ENCODE data around the gene CDA. TPM values are rescaled to one million over a fixed set of nuclear protein-coding genes. Genes with fewer than 3 reads are reported as not detected.

CDA gene
- polyA plus RNA-seq, 1 of the 3 experiments (the other 2 are of a cell fraction), result 0.12 TPM

DNA sequence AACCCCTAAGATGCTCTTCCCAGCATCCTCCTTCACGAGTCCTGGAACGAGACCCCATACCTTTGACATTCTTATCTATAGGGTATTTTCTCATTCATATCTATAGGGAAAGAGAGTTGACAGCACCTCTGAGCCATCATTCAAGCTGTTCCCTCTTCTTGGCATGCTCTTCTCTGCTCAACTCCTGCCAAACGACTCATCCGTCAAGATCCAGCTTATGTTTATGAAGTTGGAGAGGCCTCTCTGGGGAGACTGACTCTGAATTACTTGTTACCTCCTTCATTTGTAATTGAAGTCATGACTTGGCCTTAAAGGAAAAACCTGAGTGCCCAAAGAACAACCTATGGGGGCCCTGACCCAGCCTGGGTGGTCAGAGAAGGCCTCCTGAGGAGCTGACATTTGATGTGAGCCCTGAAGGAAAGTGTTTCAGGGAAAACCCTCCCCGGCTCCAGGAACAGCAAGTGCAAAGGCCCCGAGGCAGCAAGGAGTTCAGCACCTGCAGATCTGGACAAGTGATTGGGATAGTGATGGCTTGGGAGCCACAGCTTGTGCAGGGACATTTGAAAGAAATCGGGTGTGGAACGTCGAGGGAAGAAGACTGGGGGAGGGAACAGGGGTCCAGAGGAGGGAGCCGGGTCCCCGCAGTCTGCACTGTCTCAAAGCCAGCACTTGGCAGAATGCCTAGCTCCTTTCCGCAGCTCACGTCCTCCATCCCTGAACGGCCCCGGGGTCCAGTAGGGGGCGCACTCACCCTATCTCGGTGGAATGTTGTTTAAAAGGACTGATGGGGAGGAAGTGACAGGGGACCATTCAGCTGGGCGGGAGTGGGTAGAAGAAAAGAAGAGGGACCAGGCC is 14.0 kb upstream of the CDA start (continued):
- TF ChIP-seq, protein P1, sequence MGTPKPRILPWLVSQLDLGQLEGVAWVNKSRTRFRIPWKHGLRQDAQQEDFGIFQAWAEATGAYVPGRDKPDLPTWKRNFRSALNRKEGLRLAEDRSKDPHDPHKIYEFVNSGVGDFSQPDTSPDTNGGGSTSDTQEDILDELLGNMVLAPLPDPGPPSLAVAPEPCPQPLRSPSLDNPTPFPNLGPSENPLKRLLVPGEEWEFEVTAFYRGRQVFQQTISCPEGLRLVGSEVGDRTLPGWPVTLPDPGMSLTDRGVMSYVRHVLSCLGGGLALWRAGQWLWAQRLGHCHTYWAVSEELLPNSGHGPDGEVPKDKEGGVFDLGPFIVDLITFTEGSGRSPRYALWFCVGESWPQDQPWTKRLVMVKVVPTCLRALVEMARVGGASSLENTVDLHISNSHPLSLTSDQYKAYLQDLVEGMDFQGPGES (IDR thresholded peaks at IDR 0.05; ENCODE audit: low read depth, low read length), result no peak
- TF ChIP-seq, protein P2, sequence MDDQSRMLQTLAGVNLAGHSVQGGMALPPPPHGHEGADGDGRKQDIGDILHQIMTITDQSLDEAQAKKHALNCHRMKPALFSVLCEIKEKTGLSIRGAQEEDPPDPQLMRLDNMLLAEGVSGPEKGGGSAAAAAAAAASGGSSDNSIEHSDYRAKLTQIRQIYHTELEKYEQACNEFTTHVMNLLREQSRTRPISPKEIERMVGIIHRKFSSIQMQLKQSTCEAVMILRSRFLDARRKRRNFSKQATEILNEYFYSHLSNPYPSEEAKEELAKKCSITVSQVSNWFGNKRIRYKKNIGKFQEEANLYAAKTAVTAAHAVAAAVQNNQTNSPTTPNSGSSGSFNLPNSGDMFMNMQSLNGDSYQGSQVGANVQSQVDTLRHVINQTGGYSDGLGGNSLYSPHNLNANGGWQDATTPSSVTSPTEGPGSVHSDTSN (IDR thresholded peaks at IDR 0.05), result 0 out of 2 replicates have a peak, but pooled peaks have one; percentile 29

DNA sequence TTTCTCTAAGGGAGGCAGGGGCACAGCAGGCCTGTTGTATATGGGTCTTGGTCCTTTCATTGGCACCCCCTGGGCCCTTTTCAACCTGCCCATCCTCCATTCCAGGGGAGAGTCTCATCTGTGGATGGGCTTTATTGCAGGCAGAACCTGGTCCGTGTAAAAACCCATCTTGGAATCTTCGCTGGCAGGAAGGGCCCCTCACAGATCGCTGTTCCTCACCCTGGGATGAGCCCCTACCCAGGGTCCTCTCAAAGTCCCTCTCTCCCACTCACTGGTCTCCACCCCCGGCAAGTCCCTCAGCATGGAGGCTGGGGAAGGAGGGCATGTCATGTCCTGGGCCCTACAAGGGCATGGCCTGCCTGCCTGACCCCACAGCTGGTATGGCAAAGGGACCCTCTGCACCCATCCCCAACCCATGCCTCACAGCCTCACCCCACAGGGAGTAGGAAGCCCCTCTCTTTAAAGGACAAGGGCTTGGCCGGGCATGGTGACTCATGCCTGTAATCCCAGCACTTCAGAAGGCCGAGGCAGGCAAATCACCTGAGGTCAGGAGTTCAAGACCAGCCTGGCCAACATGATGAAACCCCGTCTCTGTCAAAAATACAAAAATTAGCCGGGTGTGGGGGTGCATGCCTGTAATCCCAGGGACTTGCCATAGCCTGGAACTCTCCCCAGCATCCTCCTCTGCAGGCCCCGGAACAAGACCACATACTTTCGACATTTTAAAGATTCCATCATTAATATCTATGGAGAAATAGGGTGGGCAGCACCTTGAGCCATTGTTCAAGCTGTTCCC is 13.2 kb upstream of the CDA start:
- H3K9me2 ChIP-seq, result no peaks in the 10 kb centered on the region
- H4K20me1 ChIP-seq (ENCODE audit: insufficient read depth), result no peaks in the 10 kb centered on the region
- H3K4me2 ChIP-seq, result no peak overlapping the region
- TF ChIP-seq NFIC (IDR thresholded peaks at IDR 0.05; ENCODE audit: borderline replicate concordance) (no peak), FOSL2 (IDR thresholded peaks at IDR 0.05; ENCODE audit: borderline replicate concordance, low read depth) (no peak), EP300 (IDR thresholded peaks at IDR 0.05; ENCODE audit: borderline replicate concordance in 1 of 2, low read depth in 1 of 2, low read length in 1 of 2) (no peak), FOXM1 (IDR thresholded peaks at IDR 0.05; ENCODE audit: low read depth) (no peak), TCF12 (IDR thresholded peaks at IDR 0.05) (no peak), SIN3A (IDR thresholded peaks at IDR 0.05; ENCODE audit: borderline replicate concordance, low read depth, low read length) (no peak), ELF1 (IDR thresholded peaks at IDR 0.05) (no peak), RAD21 (IDR thresholded peaks at IDR 0.05; ENCODE audit: low read length) (no peak), RXRA (IDR thresholded peaks at IDR 0.05; ENCODE audit: borderline replicate concordance, low read depth) (no peak), MEF2A (IDR thresholded peaks at IDR 0.05; ENCODE audit: borderline replicate concordance, low read depth) (no peak), RFX5 (IDR thresholded peaks at IDR 0.05; ENCODE audit: low read length) (no peak), YY1 (IDR thresholded peaks at IDR 0.05; ENCODE audit: low read depth) (no peak)
- TF ChIP-seq, protein P3, sequence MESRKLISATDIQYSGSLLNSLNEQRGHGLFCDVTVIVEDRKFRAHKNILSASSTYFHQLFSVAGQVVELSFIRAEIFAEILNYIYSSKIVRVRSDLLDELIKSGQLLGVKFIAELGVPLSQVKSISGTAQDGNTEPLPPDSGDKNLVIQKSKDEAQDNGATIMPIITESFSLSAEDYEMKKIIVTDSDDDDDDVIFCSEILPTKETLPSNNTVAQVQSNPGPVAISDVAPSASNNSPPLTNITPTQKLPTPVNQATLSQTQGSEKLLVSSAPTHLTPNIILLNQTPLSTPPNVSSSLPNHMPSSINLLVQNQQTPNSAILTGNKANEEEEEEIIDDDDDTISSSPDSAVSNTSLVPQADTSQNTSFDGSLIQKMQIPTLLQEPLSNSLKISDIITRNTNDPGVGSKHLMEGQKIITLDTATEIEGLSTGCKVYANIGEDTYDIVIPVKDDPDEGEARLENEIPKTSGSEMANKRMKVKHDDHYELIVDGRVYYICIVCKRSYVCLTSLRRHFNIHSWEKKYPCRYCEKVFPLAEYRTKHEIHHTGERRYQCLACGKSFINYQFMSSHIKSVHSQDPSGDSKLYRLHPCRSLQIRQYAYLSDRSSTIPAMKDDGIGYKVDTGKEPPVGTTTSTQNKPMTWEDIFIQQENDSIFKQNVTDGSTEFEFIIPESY (IDR thresholded peaks at IDR 0.05; ENCODE audit: borderline replicate concordance, low read depth), result no peak
- TF ChIP-seq, protein P4, sequence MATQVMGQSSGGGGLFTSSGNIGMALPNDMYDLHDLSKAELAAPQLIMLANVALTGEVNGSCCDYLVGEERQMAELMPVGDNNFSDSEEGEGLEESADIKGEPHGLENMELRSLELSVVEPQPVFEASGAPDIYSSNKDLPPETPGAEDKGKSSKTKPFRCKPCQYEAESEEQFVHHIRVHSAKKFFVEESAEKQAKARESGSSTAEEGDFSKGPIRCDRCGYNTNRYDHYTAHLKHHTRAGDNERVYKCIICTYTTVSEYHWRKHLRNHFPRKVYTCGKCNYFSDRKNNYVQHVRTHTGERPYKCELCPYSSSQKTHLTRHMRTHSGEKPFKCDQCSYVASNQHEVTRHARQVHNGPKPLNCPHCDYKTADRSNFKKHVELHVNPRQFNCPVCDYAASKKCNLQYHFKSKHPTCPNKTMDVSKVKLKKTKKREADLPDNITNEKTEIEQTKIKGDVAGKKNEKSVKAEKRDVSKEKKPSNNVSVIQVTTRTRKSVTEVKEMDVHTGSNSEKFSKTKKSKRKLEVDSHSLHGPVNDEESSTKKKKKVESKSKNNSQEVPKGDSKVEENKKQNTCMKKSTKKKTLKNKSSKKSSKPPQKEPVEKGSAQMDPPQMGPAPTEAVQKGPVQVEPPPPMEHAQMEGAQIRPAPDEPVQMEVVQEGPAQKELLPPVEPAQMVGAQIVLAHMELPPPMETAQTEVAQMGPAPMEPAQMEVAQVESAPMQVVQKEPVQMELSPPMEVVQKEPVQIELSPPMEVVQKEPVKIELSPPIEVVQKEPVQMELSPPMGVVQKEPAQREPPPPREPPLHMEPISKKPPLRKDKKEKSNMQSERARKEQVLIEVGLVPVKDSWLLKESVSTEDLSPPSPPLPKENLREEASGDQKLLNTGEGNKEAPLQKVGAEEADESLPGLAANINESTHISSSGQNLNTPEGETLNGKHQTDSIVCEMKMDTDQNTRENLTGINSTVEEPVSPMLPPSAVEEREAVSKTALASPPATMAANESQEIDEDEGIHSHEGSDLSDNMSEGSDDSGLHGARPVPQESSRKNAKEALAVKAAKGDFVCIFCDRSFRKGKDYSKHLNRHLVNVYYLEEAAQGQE (IDR thresholded peaks at IDR 0.05; ENCODE audit: low read depth, low read length), result no peak
- CTCF ChIA-PET, result interaction anchor here (0.6 to 7.6 kb wide), 18 partner anchors 10 to 1768 kb away, joined by 3 to 97 read pairs (median 6); partner anchors contain the start of genes FAM43B and PINK1
- no peak for DNase-seq
- no peak overlapping the region for H2AFZ ChIP-seq (ENCODE audit: low read depth)
- POLR2A ChIA-PET, result no interaction called here
- no peaks in the 10 kb centered on the region for H3K79me2 ChIP-seq (ENCODE audit: insufficient read depth)
- H3F3A ChIP-seq (replicated peaks; ENCODE audit: insufficient read depth), result no peaks in the 10 kb centered on the region
- H3K27me3 ChIP-seq (ENCODE audit: insufficient read depth), result no peaks in the 10 kb centered on the region; the same call in 1 of the 2 replicates
- no peak overlapping the region for H3K9ac ChIP-seq
- no peak overlapping the region for H3K27ac ChIP-seq (ENCODE audit: low read depth in 2 of 2, low read length in 1 of 2)
- H3K36me3 ChIP-seq (replicated peaks in 1 of 2; ENCODE audit: control insufficient read depth in 1 of 2, insufficient read depth in 2 of 2, low read length in 1 of 2), result no peaks in the 10 kb centered on the region
- no peak overlapping the region; a peak in 1 of 4 replicates for H3K4me3 ChIP-seq (ENCODE audit: low read depth in 2 of 2, low read length in 1 of 2)
- 86% methylated on average over 6 of the region's 10 CpGs for WGBS (ENCODE audit: low lambda C conversion rate)
- no peaks in the 10 kb centered on the region for H3K4me1 ChIP-seq (ENCODE audit: control insufficient read depth in 1 of 2, insufficient read depth in 2 of 2, low read depth in 1 of 2, low read length in 1 of 2)
- H3K9me3 ChIP-seq, result no peaks in the 10 kb centered on the region
